ENCODE measurements around the gene DESI2. TPM values are rescaled to one million over a fixed set of nuclear protein-coding genes. Genes with fewer than 3 reads are reported as not detected.
A peak's percentile ranks its signal among the peaks of the same experiment; 100 is the strongest.
"Not testable (repeated sequence)": the region's sequence is repeated elsewhere in the genome, so short reads cannot be mapped to it uniquely, and the experiment has no call there.

DESI2 gene
- total RNA-seq, 1 donor from 2014 or later = 32.2 TPM

DNA sequence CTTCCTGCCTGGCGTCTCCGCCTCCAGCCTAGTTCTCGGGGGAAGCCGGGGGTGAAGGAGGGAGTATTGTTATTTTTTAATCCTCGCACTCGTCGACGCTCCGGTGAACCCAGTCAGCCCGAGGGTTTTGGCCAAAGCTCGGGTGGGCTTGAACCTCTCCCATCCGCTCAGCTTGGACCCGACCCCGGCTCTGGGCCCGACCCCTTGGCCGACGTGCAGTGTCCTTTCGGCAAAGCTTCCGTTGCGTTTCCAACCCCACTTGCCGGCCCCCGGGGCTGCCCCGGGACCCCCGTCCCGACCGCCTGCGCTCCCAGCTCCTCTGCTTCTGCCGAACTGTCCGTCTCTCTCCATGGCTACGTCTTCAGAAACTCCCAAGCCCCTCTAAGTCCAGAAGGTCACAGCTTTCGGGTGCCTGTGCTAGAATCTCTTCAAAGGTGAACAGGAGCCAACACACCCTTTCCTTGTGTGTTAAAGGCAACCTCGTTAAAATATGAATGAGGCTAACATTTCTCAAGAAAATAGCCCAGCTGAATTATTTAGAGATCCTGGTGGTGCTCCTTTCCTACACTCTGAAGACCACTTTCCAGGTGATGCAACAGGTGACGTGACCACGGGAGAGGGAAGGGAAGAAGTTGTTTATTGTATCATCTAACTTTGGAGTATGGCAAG, 647 bp downstream of the DESI2 start:
- DNase-seq (ENCODE audit: low read depth) = no peak
- H3K4me3 ChIP-seq (ENCODE audit: low read depth, low read length) = peak overlapping the region; percentile 90
- no peak for TF ChIP-seq CTCF (conservative IDR thresholded peaks at IDR 0.05; ENCODE audit: low read depth, low read length)

GRCh38 chr1:244654108-244655038, 1.4 kb downstream of the DESI2 start:
- peak overlapping the region; percentile 90 for H3K4me3 ChIP-seq (ENCODE audit: low read depth, low read length)
- no peak for TF ChIP-seq CTCF (conservative IDR thresholded peaks at IDR 0.05; ENCODE audit: low read depth, low read length)
- no peak for DNase-seq (ENCODE audit: low read depth)

DNA sequence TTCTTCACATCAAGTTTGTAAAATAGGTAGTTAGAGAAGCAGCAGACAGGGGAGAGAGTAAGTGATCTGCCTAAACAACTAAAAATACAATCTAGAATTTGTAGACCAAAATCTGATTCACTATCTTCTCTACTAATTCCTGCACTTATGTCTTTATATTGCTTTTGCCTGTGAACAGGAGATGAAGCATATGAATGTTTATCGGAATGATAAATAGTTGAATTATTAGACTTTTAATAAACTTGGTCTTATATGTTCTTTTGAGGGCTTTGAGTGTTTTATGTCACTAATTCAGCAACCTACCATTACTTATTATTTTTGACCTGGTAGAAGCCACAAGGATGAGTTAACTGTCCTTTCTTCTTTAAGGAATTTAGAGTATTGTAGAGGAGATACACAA, 2.3 kb downstream of the DESI2 start:
- DNase-seq (ENCODE audit: low read depth) = no peak
- TF ChIP-seq CTCF (conservative IDR thresholded peaks at IDR 0.05; ENCODE audit: low read depth, low read length) = no peak
- peak overlapping the region; percentile 90 for H3K4me3 ChIP-seq (ENCODE audit: low read depth, low read length)

- no peak for TF ChIP-seq CTCF (conservative IDR thresholded peaks at IDR 0.05; ENCODE audit: low read depth, low read length)
- no peak for DNase-seq (ENCODE audit: low read depth)
Observed at GRCh38 chr1:244657421-244657820, 4.5 kb downstream of the DESI2 start.

GRCh38 chr1:244659694-244660093, 6.8 kb downstream of the DESI2 start:
- no peak for TF ChIP-seq CTCF (conservative IDR thresholded peaks at IDR 0.05; ENCODE audit: low read depth, low read length)
- H3K4me3 ChIP-seq (ENCODE audit: low read depth, low read length) = no peak overlapping the region
- no peak for DNase-seq (ENCODE audit: low read depth)

More at GRCh38 chr1:244657421-244657820, 4.5 kb downstream of the DESI2 start:
- no peak overlapping the region for H3K4me3 ChIP-seq (ENCODE audit: low read depth, low read length)

GRCh38 chr1:244660595-244660994, 7.7 kb downstream of the DESI2 start:
- H3K4me3 ChIP-seq (ENCODE audit: low read depth, low read length) = no peak overlapping the region
- TF ChIP-seq CTCF (conservative IDR thresholded peaks at IDR 0.05; ENCODE audit: low read depth, low read length) = no peak
- no peak for DNase-seq (ENCODE audit: low read depth)

DNA sequence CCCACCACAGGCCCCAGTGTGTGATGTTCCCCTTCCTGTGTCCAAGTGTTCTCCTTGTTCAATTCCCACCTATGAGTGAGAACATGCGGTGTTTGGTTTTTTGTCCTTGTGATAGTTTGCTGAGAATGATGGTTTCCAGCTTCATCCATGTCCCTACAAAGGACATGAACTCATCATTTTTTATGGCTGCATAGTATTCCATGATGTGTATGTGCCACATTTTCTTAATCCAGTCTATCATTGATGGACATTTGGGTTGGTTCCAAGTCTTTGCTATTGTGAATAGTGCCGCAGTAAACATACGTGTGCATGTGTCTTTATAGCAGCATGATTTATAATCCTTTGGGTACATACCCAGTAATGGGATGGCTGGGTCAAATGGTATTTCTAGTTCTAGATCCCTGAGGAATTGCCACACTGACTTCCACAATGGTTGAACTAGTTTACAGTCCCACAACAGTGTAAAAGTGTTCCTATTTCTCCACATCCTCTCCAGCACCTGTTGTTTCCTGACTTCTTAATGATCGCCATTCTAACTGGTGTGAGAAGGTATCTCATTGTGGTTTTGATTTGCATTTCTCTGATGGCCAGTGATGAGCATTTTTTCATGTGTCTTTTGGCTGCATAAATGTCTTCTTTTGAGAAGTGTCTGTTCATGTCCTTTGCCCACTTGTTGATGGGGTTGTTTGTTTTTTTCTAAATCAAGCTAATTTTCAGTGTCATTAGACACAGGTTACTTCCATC, 8.8 kb downstream of the DESI2 start:
- not testable (repeated sequence) for H3K4me3 ChIP-seq (ENCODE audit: low read depth, low read length); DNase-seq (ENCODE audit: low read depth)
